Left ventricle myocardium inferior (tissue), 1 donor: ENCODE results near the gene REPS2. TPM values are rescaled to one million over a fixed set of nuclear protein-coding genes. Genes with fewer than 3 reads are reported as not detected.

Experiments
- DNase-seq: peaks from one replicate; pipeline ENCODE4 v3.0.0-alpha.2; 2020
- H3K27ac ChIP-seq: fragments of 200-600 bp; replicated peaks from 2 replicates; pipeline ENCODE4 v1.8.0; 2021
- H3K27me3 ChIP-seq: fragments of 200-600 bp; 2 replicates; pipeline ENCODE4 v1.8.0; 2021; ENCODE audit warnings: low read depth
- H3K36me3 ChIP-seq: fragments of 200-600 bp; 2 replicates; pipeline ENCODE4 v1.8.0; 2021
- H3K4me1 ChIP-seq: fragments of 200-600 bp; 2 replicates; pipeline ENCODE4 v1.8.0; 2021
- H3K4me3 ChIP-seq: fragments of 200-600 bp; 2 replicates; pipeline ENCODE4 v1.8.0; 2021; ENCODE audit warnings: mild to moderate bottlenecking, moderate library complexity
- H3K9me3 ChIP-seq: fragments of 200-600 bp; replicated peaks from 2 replicates; pipeline ENCODE4 v1.8.0; 2021
- intact Hi-C: fragments of 100-400 bp; cut with micrococcal nuclease; formaldehyde crosslinking; loops from one replicate; pipeline ENCODE4 v1.11.0; 2022
- total RNA-seq: library from RNA; stranded (reverse); fragmentation: NEBNext Ultra II Directional; extraction: Animal tissue kit (Norgen Biotek cat#: 25700); gene quantifications from one replicate; pipeline ENCODE4 v1.2.1, GENCODE V29; 2021
- TF ChIP-seq, protein P1 (sequence below): fragments of 200-600 bp; IDR thresholded peaks from 2 replicates; pipeline ENCODE4 v1.8.0; 2021; ENCODE audit warnings: antibody characterized with exemption, mild to moderate bottlenecking, borderline replicate concordance
- donor health status: DM: no; HTN: yes; CAD: no; lungs with severe emphysema.

REPS2 gene
- total RNA-seq, 1 donor from 2014 or later = 7.6 TPM

DNA sequence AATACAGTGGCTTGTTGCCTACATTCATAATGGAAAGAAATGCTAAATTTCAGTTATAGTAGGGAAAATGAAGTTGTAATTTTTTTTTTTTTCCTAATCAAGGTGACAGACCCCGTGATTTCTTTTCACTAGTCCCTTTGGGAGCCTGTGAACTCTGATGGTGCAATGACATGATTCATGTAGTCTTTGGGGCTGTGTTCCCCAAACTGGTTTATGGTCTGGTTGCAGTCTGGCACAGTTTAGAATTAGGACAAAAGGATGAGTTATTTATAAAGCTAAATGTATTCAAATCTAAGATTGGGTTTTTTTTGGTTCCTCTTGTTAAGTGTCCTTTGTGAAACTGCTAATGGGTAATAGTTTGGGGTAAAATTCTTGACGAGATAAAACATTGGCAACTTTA, 66.0 kb downstream of the REPS2 start:
- H3K4me3 ChIP-seq = no peak overlapping the region
- TF ChIP-seq, protein P1, sequence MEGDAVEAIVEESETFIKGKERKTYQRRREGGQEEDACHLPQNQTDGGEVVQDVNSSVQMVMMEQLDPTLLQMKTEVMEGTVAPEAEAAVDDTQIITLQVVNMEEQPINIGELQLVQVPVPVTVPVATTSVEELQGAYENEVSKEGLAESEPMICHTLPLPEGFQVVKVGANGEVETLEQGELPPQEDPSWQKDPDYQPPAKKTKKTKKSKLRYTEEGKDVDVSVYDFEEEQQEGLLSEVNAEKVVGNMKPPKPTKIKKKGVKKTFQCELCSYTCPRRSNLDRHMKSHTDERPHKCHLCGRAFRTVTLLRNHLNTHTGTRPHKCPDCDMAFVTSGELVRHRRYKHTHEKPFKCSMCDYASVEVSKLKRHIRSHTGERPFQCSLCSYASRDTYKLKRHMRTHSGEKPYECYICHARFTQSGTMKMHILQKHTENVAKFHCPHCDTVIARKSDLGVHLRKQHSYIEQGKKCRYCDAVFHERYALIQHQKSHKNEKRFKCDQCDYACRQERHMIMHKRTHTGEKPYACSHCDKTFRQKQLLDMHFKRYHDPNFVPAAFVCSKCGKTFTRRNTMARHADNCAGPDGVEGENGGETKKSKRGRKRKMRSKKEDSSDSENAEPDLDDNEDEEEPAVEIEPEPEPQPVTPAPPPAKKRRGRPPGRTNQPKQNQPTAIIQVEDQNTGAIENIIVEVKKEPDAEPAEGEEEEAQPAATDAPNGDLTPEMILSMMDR = no peak
- no peak overlapping the region for H3K27ac ChIP-seq
- no peaks in the 10 kb centered on the region for H3K9me3 ChIP-seq
- no peaks in the 10 kb centered on the region for H3K36me3 ChIP-seq
- no peaks in the 10 kb centered on the region for H3K4me1 ChIP-seq
- H3K27me3 ChIP-seq = no peaks in the 10 kb centered on the region
- no peak for DNase-seq
- intact Hi-C loops = no loop called here

DNA sequence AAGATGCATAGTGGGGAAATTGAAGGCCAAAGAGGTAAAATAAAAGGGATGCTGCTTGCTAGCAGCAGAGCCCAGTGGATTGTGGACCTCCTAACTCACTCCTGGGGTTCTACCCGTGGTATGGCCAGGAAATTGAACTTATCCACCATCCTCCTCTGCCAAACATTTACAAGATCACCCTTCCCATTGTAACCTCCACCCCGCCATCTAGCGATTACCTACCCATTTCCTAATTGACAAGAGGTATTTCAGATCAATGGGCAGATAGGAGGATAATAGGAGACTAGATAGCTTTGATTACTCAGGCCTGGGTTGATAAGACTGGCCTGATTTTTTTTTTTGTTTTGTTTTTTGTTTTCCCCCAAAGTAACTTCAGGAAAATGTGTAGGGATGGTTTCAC, 67.8 kb downstream of the REPS2 start:
- intact Hi-C loops = no loop called here
- TF ChIP-seq, protein P1 = no peak

GRCh38 chrX:17017134-17017533, 70.7 kb downstream of the REPS2 start:
- DNase-seq = no peak
- TF ChIP-seq, protein P1 = no peak
- H3K27ac ChIP-seq = no peak overlapping the region
- no peaks in the 10 kb centered on the region for H3K36me3 ChIP-seq
- intact Hi-C loops = no loop called here
- H3K27me3 ChIP-seq = no peaks in the 10 kb centered on the region
- H3K4me1 ChIP-seq = no peaks in the 10 kb centered on the region
- no peaks in the 10 kb centered on the region for H3K9me3 ChIP-seq
- H3K4me3 ChIP-seq = no peak overlapping the region

More for the DNA sequence above, 67.8 kb downstream of the REPS2 start:
- Histone ChIP-seq H3K27ac (no peak overlapping the region), H3K4me3 (no peak overlapping the region), H3K9me3 (no peaks in the 10 kb centered on the region), H3K36me3 (no peaks in the 10 kb centered on the region), H3K4me1 (no peaks in the 10 kb centered on the region), H3K27me3 (no peaks in the 10 kb centered on the region)
- no peak for DNase-seq

DNA sequence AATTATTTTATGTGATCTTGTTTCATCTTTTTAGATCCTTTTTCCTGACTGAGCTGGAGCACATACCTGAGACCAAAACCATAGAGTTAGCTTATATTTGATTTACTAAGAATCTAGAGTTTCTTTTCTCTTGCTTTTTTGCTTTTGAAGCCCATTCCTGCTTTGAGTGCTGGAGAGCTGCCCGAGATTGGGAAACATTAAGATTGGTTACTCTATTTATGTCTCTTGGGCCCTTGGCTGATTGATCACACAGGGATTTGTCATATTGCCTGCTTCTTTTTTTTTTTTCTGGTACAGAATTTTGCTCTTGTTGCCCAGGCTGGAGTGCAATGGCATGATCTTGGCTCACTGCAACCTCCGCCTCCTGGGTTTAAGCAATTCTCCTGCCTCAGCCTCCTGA, 73.9 kb downstream of the REPS2 start:
- Histone ChIP-seq H3K27ac (no peak overlapping the region), H3K4me1 (no peaks in the 10 kb centered on the region), H3K9me3 (no peaks in the 10 kb centered on the region), H3K27me3 (no peaks in the 10 kb centered on the region), H3K36me3 (no peaks in the 10 kb centered on the region), H3K4me3 (no peak overlapping the region)
- intact Hi-C loops = no loop called here
- no peak for DNase-seq
- TF ChIP-seq, protein P1 = no peak

DNA sequence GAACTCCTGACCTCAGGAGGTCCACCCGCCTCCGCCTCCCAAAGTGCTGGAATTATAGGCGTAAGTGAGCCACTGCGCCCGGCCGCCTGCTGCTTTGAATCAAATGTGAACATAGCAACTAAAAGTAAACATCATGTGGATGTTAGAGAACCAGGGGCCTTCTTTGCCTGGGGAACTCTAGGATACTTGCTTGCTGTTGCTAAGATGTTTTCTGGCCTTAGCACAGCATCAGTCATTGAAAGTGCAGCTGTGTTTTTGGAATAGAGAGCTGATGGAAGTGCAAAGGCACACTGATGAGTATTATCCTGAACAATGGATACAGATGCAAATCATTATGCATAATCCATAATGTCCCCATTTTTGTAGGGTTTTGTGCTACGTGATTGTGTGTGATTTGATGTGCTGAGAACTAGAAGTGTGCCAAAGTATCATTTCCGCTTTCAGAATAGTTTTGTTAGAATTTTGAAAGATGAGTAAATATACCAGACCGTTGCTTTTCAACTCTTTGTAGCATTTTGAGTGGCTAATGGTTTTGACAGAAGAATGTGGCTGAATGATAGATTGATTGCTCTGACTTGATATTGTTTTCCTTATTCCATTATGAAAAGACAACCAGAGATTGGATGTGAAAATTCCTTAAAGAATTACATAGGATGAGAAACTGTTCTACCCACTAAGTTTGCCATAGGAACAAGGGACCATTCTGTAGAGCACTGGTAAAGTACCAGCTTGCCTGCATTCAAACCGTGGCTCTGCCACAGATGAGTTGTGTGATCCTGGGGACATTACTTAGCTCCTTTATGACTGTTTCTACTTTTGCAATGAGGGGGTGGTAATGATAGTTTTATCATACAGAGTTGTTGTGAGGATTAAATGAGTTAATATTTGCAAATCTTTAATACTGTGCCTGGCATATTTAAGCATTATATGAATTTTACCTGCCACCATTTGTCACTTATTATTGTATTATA, 74.7 kb downstream of the REPS2 start:
- Histone ChIP-seq H3K4me1 (no peaks in the 10 kb centered on the region), H3K9me3 (no peaks in the 10 kb centered on the region), H3K36me3 (no peaks in the 10 kb centered on the region), H3K4me3 (no peak overlapping the region), H3K27me3 (no peaks in the 10 kb centered on the region), H3K27ac (no peak overlapping the region)
- TF ChIP-seq, protein P1 = no peak
- intact Hi-C loops = no loop called here
- no peak for DNase-seq
